MV-4-11 (cell line): ENCODE data around the gene GTF2H2C_2.
"Not testable (repeated sequence)": the region's sequence is repeated elsewhere in the genome, so short reads cannot be mapped to it uniquely, and the experiment has no call there.

Experiments used
- DNase-seq: peaks from one replicate; lab custom pipeline; 2025; lab: John Stamatoyannopoulos, UW

GTF2H2C_2 gene

GRCh38 chr5:70415117-70415516 lies at the start of gene GTF2H2C_2:
TSS of gene GTF2H2C_2 (plus strand) at chr5:70415368.
- not testable (repeated sequence) for DNase-seq

GRCh38 chr5:70400984-70401686 lies 14.0 kb upstream of the GTF2H2C_2 start:
- DNase-seq: not testable (repeated sequence)

- not testable (repeated sequence) for DNase-seq
These were observed 6.2 kb downstream of the GTF2H2C_2 start for GRCh38 chr5:70421322-70421721.

GRCh38 chr5:70423215-70423614 lies 8.0 kb downstream of the GTF2H2C_2 start:
- not testable (repeated sequence) for DNase-seq

GRCh38 chr5:70438518-70438917 lies 23.4 kb downstream of the GTF2H2C_2 start:
- DNase-seq: not testable (repeated sequence)

GRCh38 chr5:70449565-70449964 lies 34.4 kb downstream of the GTF2H2C_2 start:
- not testable (repeated sequence) for DNase-seq

- DNase-seq: not testable (repeated sequence)
These were observed 36.2 kb downstream of the GTF2H2C_2 start for GRCh38 chr5:70451249-70451984.

GRCh38 chr5:70457093-70457492 lies 41.9 kb downstream of the GTF2H2C_2 start:
- DNase-seq: not testable (repeated sequence)

- not testable (repeated sequence) for DNase-seq
These were observed 44.0 kb downstream of the GTF2H2C_2 start for GRCh38 chr5:70459188-70459587.

- not testable (repeated sequence) for DNase-seq
These were observed 46.8 kb downstream of the GTF2H2C_2 start for GRCh38 chr5:70461984-70462383.

- DNase-seq: not testable (repeated sequence)
These were observed 49.0 kb downstream of the GTF2H2C_2 start for GRCh38 chr5:70464019-70464637.

GRCh38 chr5:70469926-70470509 lies 54.9 kb downstream of the GTF2H2C_2 start:
- DNase-seq: not testable (repeated sequence)
